ENCODE data around the gene DPF3.

DNA sequence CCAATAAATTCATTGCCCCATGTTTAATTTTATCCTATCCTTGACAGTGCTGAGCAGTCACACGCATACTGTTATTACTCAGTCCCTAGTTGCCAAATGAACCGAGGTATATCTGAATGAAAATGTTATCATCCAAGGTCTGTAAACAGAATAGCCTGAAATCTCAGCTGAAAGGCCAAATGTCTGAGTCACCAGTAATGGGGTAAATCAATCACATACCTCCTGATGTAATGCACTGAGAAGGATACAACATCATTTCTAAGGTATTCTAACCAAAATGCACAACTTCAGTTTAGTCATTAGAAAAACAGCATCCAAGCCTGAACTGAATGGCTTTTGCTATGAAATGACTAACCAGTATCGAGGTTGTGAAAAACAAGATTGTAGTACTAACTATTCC, 228.6 kb downstream of the DPF3 start:
- no peak for TF ChIP-seq EZH2 (IDR thresholded peaks at IDR 0.05; ENCODE audit: low read length, missing control alignments)
- TF ChIP-seq, protein P1, sequence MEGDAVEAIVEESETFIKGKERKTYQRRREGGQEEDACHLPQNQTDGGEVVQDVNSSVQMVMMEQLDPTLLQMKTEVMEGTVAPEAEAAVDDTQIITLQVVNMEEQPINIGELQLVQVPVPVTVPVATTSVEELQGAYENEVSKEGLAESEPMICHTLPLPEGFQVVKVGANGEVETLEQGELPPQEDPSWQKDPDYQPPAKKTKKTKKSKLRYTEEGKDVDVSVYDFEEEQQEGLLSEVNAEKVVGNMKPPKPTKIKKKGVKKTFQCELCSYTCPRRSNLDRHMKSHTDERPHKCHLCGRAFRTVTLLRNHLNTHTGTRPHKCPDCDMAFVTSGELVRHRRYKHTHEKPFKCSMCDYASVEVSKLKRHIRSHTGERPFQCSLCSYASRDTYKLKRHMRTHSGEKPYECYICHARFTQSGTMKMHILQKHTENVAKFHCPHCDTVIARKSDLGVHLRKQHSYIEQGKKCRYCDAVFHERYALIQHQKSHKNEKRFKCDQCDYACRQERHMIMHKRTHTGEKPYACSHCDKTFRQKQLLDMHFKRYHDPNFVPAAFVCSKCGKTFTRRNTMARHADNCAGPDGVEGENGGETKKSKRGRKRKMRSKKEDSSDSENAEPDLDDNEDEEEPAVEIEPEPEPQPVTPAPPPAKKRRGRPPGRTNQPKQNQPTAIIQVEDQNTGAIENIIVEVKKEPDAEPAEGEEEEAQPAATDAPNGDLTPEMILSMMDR (conservative IDR thresholded peaks at IDR 0.05 in 1 of 2, IDR thresholded peaks at IDR 0.05 in 1 of 2; ENCODE audit: low read depth in 1 of 2, low read length in 2 of 2) = no peak

All from fibroblast of lung (primary cell).